ENCODE results near the gene TOP1. TPM values are rescaled to one million over a fixed set of nuclear protein-coding genes. Genes with fewer than 3 reads are reported as not detected.

The TOP1 gene
- polyA plus RNA-seq, 1 experiment: 4.0 TPM

DNA sequence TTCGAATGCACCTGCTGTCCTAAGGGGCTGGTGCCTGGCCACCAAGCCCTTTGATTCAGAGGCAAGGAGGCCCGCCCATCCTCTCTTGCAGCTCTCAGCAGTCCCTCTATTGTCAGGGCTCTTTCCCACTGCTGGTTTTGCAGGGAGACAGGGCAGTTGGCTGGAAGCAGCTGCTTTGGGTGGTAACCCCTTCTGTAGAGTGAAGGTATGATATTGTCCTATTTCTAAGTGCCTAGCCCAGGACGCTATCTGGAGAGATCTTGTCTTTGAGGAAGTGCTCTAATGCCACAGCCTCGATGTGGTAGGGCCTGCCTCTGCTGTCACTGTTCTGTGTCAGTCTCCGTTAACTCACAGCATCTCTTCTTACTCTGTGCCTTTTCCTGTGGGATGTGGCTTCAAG is 114.3 kb downstream of the TOP1 start:
- POLR2A ChIA-PET: interaction anchor here (0.6 kb wide), 1 partner anchor 50 kb away, joined by 3 read pairs; no protein-coding TSS in a partner anchor
- TF ChIP-seq, protein P1, sequence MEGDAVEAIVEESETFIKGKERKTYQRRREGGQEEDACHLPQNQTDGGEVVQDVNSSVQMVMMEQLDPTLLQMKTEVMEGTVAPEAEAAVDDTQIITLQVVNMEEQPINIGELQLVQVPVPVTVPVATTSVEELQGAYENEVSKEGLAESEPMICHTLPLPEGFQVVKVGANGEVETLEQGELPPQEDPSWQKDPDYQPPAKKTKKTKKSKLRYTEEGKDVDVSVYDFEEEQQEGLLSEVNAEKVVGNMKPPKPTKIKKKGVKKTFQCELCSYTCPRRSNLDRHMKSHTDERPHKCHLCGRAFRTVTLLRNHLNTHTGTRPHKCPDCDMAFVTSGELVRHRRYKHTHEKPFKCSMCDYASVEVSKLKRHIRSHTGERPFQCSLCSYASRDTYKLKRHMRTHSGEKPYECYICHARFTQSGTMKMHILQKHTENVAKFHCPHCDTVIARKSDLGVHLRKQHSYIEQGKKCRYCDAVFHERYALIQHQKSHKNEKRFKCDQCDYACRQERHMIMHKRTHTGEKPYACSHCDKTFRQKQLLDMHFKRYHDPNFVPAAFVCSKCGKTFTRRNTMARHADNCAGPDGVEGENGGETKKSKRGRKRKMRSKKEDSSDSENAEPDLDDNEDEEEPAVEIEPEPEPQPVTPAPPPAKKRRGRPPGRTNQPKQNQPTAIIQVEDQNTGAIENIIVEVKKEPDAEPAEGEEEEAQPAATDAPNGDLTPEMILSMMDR (IDR thresholded peaks at IDR 0.05; ENCODE audit: insufficient read depth, low read depth, low read length): no peak
- DNase-seq (ENCODE audit: low read depth): no peak
- Histone ChIP-seq H3K27me3 (ENCODE audit: control insufficient read depth, insufficient read depth, low read length) (no peaks in the 10 kb centered on the region), H3K4me3 (ENCODE audit: low read depth, low read length) (no peak overlapping the region), H3K36me3 (ENCODE audit: control insufficient read depth, insufficient read depth, low read length) (0 out of 2 replicates have a peak, but pooled peaks cover 1% of the 10 kb centered on the region)
- CTCF ChIA-PET: interaction anchor here (1.1 to 1.9 kb wide), 4 partner anchors 8 to 197 kb away, joined by 3 to 10 read pairs (median 4); no protein-coding TSS in a partner anchor

DNA sequence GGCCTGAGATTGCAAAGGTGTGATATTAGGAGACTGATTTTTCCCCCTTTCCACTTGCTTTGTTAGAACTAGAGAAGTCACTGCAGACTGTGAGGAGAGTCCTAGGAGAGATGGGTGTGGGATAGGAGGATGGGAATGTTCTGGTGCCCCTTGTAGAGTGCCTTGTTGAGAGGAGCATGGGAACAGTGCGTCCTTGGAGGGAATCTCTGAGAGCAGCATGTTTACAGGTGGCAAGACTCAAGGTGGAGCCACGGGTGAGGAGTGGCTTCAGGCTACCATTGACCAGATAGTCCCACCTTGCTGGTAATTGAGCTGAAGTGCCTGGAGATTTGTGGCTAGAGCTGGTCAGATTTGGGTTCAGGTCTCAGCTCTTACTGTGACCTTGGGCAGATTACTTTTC is 114.7 kb downstream of the TOP1 start:
- Histone ChIP-seq H3K27me3 (ENCODE audit: control insufficient read depth, insufficient read depth, low read length) (no peaks in the 10 kb centered on the region), H3K36me3 (ENCODE audit: control insufficient read depth, insufficient read depth, low read length) (0 out of 2 replicates have a peak, but pooled peaks cover 1% of the 10 kb centered on the region), H3K4me3 (ENCODE audit: low read depth, low read length) (no peak overlapping the region)
- POLR2A ChIA-PET: no interaction called here
- TF ChIP-seq, protein P1 (IDR thresholded peaks at IDR 0.05; ENCODE audit: insufficient read depth, low read depth, low read length): no peak
- DNase-seq (ENCODE audit: low read depth): no peak
- CTCF ChIA-PET: interaction anchor here (1.1 to 1.9 kb wide), 3 partner anchors 8 to 196 kb away, joined by 3 to 10 read pairs (median 5); no protein-coding TSS in a partner anchor

DNA sequence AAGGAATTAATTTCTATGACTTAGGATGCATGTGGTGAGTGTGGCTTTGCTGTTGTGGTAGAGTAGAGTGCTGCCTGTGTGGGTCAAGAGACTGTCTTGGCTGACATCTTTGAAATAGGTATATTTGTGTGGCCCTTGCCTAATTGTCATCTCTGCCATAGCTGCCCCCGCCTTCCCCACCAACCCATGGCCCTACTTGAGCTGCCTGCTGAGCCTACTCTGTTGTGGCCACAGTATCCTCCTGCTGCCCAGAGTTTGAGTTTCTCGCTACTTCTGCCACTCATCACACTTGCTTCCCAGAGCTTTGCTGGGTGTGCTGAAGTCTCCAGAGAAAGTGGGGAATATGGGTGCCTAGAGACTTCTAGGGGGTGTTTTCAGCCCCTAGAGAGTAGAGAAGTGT is 116.7 kb downstream of the TOP1 start:
- ChIA-PET CTCF (interaction anchor here (0.9 to 2.8 kb wide), 3 partner anchors 10 to 27 kb away, joined by 3 to 8 read pairs (median 3); no protein-coding TSS in a partner anchor), POLR2A (no interaction called here)
- Histone ChIP-seq H3K4me3 (ENCODE audit: low read depth, low read length) (no peak overlapping the region), H3K27me3 (ENCODE audit: control insufficient read depth, insufficient read depth, low read length) (no peaks in the 10 kb centered on the region), H3K36me3 (ENCODE audit: control insufficient read depth, insufficient read depth, low read length) (0 out of 2 replicates have a peak, but pooled peaks cover 1% of the 10 kb centered on the region)
- no peak for DNase-seq (ENCODE audit: low read depth)
- TF ChIP-seq, protein P1 (IDR thresholded peaks at IDR 0.05; ENCODE audit: insufficient read depth, low read depth, low read length): no peak

DNA sequence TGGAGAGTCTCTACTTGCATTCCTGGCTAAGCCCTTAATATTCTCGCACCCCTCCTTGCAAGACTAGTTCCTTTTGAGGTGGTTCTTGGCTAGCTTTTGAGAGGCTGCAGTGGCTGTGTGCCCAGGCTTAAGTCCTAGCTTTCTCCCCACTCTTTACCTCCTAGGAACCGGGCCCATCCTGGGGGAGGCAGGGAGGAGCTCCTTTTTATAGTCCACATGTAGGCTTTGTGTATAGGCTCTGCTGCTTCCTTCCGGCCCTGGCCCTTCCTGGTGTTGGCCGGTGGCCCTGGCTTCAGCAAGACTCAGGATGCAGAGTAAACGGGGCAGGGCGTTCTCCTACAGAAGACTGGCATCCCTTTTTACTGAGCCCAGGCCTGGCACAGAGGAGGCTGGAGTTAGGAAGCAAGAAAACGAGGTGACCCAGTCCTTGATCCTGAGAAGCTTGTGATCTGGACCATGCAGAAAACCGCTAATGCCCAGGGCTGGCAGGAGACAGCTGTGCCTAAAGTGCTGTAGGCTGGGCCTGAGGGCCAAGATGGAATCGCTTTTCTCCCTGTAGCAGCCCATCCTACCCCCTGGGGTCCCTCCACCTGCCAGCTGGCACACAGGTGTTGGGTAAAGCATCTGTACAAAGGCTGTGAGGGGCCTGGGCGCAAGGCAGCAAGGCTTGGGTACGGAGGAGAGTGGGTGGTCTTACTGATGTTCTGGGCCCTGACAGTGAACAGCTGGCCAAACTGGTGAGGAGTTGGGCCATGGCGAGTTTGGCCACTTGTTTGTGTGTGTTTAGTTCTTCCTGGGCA is 117.4 kb downstream of the TOP1 start:
- no peak overlapping the region for H3K4me3 ChIP-seq (ENCODE audit: low read depth, low read length)
- H3K27me3 ChIP-seq (ENCODE audit: control insufficient read depth, insufficient read depth, low read length): no peaks in the 10 kb centered on the region
- TF ChIP-seq, protein P1 (IDR thresholded peaks at IDR 0.05; ENCODE audit: insufficient read depth, low read depth, low read length): no peak
- ChIA-PET POLR2A (no interaction called here), CTCF (interaction anchor here (0.9 to 2.8 kb wide), 6 partner anchors 8 to 183 kb away, joined by 3 to 8 read pairs (median 3); no protein-coding TSS in a partner anchor)
- 0 out of 2 replicates have a peak, but pooled peaks cover 1% of the 10 kb centered on the region for H3K36me3 ChIP-seq (ENCODE audit: control insufficient read depth, insufficient read depth, low read length)
- no peak for DNase-seq (ENCODE audit: low read depth)

DNA sequence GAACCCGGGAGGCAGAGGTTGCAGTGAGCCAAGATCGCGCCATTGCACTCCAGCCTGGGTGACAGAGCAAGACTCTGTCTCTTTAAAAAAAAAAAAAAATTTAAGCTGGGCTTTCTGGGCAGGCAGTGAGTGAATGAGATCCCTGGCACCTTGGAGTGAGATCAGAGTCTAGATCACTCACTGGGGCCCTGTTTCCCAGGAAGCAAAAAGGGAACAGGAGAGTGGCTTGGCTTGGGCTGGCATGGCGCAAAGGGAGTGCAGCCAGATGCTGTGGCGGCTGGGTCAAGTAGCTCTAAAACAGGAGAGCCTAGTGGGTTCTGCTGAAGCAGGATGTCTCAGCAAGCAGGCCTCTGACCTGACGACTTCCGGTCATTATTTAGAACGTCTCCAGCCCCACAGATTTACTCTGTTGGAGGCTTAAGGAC is 119.2 kb downstream of the TOP1 start:
- CTCF ChIA-PET: interaction anchor here (0.6 to 2.8 kb wide), 4 partner anchors 25 to 185 kb away, joined by 3 to 8 read pairs (median 3); no protein-coding TSS in a partner anchor
- Histone ChIP-seq H3K27me3 (ENCODE audit: control insufficient read depth, insufficient read depth, low read length) (no peaks in the 10 kb centered on the region), H3K4me3 (ENCODE audit: low read depth, low read length) (no peak overlapping the region), H3K36me3 (ENCODE audit: control insufficient read depth, insufficient read depth, low read length) (no peaks in the 10 kb centered on the region)
- TF ChIP-seq, protein P1 (IDR thresholded peaks at IDR 0.05; ENCODE audit: insufficient read depth, low read depth, low read length): no peak
- no peak for DNase-seq (ENCODE audit: low read depth)
- POLR2A ChIA-PET: no interaction called here

Data from BJ (cell line).